Stimulated activated CD4-positive, alpha-beta T cell treated with anti-CD3 and anti-CD28 coated beads, Interleukin-15, amount 100 ng/mL, for 48 hours (primary cell): ENCODE data around the gene LENG9.
"Not testable (repeated sequence)": the region's sequence is repeated elsewhere in the genome, so short reads cannot be mapped to it uniquely, and the experiment has no call there.

ENCODE experiments used
- DNase-seq, 2 donors: peaks; one replicate each; pipeline ENCODE4 v3.0.0-alpha.2; 2020; ENCODE audit warnings: low read depth in 2 of 2

LENG9 gene

GRCh38 chr19:54478677-54479266, 15.2 kb upstream of the LENG9 start:
- no peak for DNase-seq

- no peak for DNase-seq
Observed at GRCh38 chr19:54477650-54478049, 14.1 kb upstream of the LENG9 start.

GRCh38 chr19:54475706-54476105, 12.1 kb upstream of the LENG9 start:
- DNase-seq = no peak

- no peak for DNase-seq
Observed at GRCh38 chr19:54473892-54474372, 10.4 kb upstream of the LENG9 start.

- no peak for DNase-seq
Observed at GRCh38 chr19:54473071-54473891, 9.7 kb upstream of the LENG9 start, which contains the start of gene CDC42EP5. CDC42EP5 (minus strand) TSS chr19:54473296; CDS start chr19:54465547, 7,749 bp downstream.

- no peak for DNase-seq
Observed at GRCh38 chr19:54470991-54471782, 7.6 kb upstream of the LENG9 start.

- no peak for DNase-seq
Observed at GRCh38 chr19:54470276-54470887, 6.8 kb upstream of the LENG9 start.

GRCh38 chr19:54469496-54469934, 5.9 kb upstream of the LENG9 start:
- DNase-seq = no peak

GRCh38 chr19:54466110-54466480, 2.5 kb upstream of the LENG9 start:
- DNase-seq = not testable (repeated sequence)

- DNase-seq = no peak
Observed at GRCh38 chr19:54465426-54466109, 2.0 kb upstream of the LENG9 start.

GRCh38 chr19:54464630-54465425, 1.2 kb upstream of the LENG9 start:
- peak; percentile 82 to 83 for DNase-seq

GRCh38 chr19:54464044-54464629, 559 bp upstream of the LENG9 start:
- DNase-seq = peak; percentile 88 to 91

GRCh38 chr19:54462655-54463530, 685 bp downstream of the LENG9 start:
- peak; percentile 47 to 48 for DNase-seq

- DNase-seq = no peak
Observed at GRCh38 chr19:54462047-54462654, 1.4 kb downstream of the LENG9 start.

- DNase-seq = no peak
Observed at GRCh38 chr19:54461613-54462012, 2.0 kb downstream of the LENG9 start.

- no peak for DNase-seq
Observed at GRCh38 chr19:54461210-54461609, 2.4 kb downstream of the LENG9 start.

GRCh38 chr19:54460230-54461005, 3.2 kb downstream of the LENG9 start:
- no peak for DNase-seq
